KMS-11 (cell line): Measurements from ENCODE around the gene REXO4.

Experiments
- H2AFZ ChIP-seq: fragments of 200-600 bp; sonication (generic); 2 replicates; pipeline ENCODE4 v1.6.1; 2016; ENCODE audit warnings: antibody characterized with exemption, mixed run types, low read depth
- H3K27ac ChIP-seq: fragments of 200-600 bp; sonication (generic); 2 replicates; pipeline ENCODE4 v1.6.1; 2016; ENCODE audit warnings: mild to moderate bottlenecking, mixed run types
- H3K27me3 ChIP-seq: fragments of 200-600 bp; sonication (generic); 2 replicates; pipeline ENCODE4 v1.6.1; 2017; ENCODE audit warnings: mild to moderate bottlenecking, low read depth, mixed run types, moderate library complexity; ENCODE audit not compliant: insufficient read depth
- H3K36me3 ChIP-seq: fragments of 200-600 bp; sonication (generic); 2 replicates; pipeline ENCODE4 v1.6.1; 2017; ENCODE audit warnings: mild to moderate bottlenecking, mixed run types; ENCODE audit not compliant: insufficient read depth
- H3K4me1 ChIP-seq: fragments of 200-600 bp; sonication (generic); 2 replicates; pipeline ENCODE4 v1.6.1; 2016; ENCODE audit warnings: mild to moderate bottlenecking, low read depth, mixed run types; ENCODE audit not compliant: poor library complexity, severe bottlenecking
- H3K4me2 ChIP-seq: fragments of 200-600 bp; sonication (generic); 2 replicates; pipeline ENCODE4 v1.7.0; 2016; ENCODE audit warnings: mild to moderate bottlenecking, mixed run types
- H3K4me3 ChIP-seq: fragments of 200-600 bp; sonication (generic); IDR thresholded peaks from 2 replicates; pipeline ENCODE4 v1.6.1; 2017; ENCODE audit warnings: low read depth, low read length, mixed read lengths; ENCODE audit not compliant: insufficient read depth
- H3K79me2 ChIP-seq: fragments of 200-600 bp; sonication (generic); 2 replicates; pipeline ENCODE4 v1.6.1; 2016; ENCODE audit warnings: low read depth, mixed run types; ENCODE audit not compliant: insufficient read depth
- H3K9ac ChIP-seq: fragments of 200-600 bp; sonication (generic); 2 replicates; pipeline ENCODE4 v1.6.1; 2016; ENCODE audit warnings: mild to moderate bottlenecking, mixed run types
- H4K20me1 ChIP-seq: fragments of 200-600 bp; sonication (generic); 2 replicates; pipeline ENCODE4 v1.6.1; 2016; ENCODE audit warnings: mild to moderate bottlenecking, mixed run types; ENCODE audit not compliant: insufficient read depth
- TF ChIP-seq, protein P1 (sequence below): fragments of 200-600 bp; sonication (generic); conservative IDR thresholded peaks from 2 replicates; pipeline ENCODE4 v1.6.1; 2017; ENCODE audit warnings: low read depth, mild to moderate bottlenecking, antibody characterized with exemption, low read length, moderate library complexity, mixed read lengths

The REXO4 gene

DNA sequence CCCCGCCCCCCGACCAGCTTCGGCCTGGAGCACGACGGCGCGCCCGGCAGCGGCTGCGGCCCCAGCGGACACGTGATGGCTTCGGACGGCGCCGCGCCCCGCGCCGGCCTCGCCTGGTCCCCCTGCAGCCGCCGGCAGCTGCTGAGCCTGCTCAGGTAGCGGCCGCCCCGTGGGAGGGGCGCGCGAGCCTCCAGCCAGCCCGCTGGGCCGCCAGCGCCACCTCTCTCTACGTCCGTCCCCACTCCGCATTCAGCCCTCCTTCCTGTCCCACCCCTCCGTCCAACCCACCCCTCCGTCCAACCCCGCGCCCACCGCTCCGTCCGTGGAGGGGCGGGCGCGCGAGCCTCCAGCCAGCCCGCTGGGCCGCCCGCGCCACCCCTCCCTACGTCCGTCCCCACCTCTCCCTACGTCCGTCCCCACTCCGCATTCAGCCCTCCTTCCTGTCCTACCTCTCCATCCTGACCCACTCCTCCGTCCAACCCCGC is 10.8 kb upstream of the REXO4 start:
- Histone ChIP-seq H3K27ac (no peak overlapping the region), H2AFZ (no peak overlapping the region), H3K4me3 (no peak overlapping the region), H3K4me1 (no peaks in the 10 kb centered on the region), H4K20me1 (no peaks in the 10 kb centered on the region), H3K79me2 (no peaks in the 10 kb centered on the region), H3K9ac (no peak overlapping the region), H3K36me3 (no peaks in the 10 kb centered on the region), H3K27me3 (peaks cover 69% of the 10 kb centered on the region), H3K4me2 (no peak overlapping the region)
- TF ChIP-seq, protein P1, sequence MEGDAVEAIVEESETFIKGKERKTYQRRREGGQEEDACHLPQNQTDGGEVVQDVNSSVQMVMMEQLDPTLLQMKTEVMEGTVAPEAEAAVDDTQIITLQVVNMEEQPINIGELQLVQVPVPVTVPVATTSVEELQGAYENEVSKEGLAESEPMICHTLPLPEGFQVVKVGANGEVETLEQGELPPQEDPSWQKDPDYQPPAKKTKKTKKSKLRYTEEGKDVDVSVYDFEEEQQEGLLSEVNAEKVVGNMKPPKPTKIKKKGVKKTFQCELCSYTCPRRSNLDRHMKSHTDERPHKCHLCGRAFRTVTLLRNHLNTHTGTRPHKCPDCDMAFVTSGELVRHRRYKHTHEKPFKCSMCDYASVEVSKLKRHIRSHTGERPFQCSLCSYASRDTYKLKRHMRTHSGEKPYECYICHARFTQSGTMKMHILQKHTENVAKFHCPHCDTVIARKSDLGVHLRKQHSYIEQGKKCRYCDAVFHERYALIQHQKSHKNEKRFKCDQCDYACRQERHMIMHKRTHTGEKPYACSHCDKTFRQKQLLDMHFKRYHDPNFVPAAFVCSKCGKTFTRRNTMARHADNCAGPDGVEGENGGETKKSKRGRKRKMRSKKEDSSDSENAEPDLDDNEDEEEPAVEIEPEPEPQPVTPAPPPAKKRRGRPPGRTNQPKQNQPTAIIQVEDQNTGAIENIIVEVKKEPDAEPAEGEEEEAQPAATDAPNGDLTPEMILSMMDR = no peak

DNA sequence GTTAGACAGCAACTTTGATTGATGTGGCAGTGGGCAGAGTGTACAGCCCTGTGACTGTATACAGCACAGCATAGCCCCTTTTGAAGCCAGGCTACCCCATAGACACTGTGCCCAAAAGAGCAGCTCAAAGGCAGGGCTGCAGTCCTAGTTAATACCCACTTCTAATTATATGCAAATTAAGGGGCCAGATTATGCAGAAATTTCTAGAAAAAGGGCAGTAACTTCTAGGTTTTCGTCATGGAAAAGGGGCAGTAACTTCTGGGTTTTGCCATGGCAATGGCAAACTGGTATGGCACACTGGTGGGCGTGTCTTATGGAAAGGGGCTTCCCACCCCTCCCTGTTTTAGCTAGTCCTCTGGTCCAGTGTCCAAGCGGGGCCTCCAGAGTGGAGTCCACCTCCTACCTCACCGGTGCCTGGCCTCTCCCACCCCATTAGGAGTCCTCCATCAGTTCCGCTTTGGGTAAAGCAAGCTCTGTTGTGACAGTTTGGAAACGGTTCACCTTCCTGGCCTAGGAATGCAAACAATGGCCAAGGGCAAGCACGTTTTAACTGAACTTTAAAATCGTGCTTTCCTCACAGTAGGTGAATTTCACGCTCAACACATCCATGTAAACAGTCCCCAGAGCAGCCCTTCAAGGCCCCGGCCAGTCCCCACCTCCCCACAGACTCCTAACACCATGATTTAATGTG is 10.0 kb upstream of the REXO4 start:
- TF ChIP-seq, protein P1 = no peak
- no peak overlapping the region for H3K9ac ChIP-seq
- H3K27ac ChIP-seq = no peak overlapping the region
- no peak overlapping the region for H3K4me2 ChIP-seq
- H3K4me3 ChIP-seq = no peak overlapping the region
- H2AFZ ChIP-seq = no peak overlapping the region
- H3K79me2 ChIP-seq = no peaks in the 10 kb centered on the region
- no peaks in the 10 kb centered on the region for H3K4me1 ChIP-seq
- H4K20me1 ChIP-seq = no peaks in the 10 kb centered on the region
- peaks cover 77% of the 10 kb centered on the region for H3K27me3 ChIP-seq
- no peaks in the 10 kb centered on the region for H3K36me3 ChIP-seq

DNA sequence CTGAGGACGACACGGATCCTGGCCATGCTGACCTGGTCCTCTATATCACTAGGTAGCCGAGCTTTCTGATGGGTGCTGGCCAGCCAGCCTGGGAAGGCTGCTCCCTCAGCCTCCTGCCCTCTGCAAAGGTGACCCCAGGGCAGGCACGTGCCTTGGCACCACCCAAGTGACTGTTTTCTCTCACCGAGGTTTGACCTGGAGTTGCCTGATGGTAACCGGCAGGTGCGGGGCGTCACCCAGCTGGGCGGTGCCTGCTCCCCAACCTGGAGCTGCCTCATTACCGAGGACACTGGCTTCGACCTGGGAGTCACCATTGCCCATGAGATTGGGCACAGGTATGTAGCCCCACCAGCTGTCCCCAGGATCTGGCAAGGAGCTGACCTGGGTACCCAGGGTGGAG is 8.2 kb upstream of the REXO4 start:
- no peak overlapping the region for H3K9ac ChIP-seq
- no peak overlapping the region for H3K4me3 ChIP-seq
- H3K4me1 ChIP-seq = no peaks in the 10 kb centered on the region
- no peak overlapping the region for H3K27ac ChIP-seq
- no peaks in the 10 kb centered on the region for H3K36me3 ChIP-seq
- no peak overlapping the region for H3K4me2 ChIP-seq
- no peaks in the 10 kb centered on the region for H4K20me1 ChIP-seq
- H3K27me3 ChIP-seq = peaks cover 76% of the 10 kb centered on the region
- TF ChIP-seq, protein P1 = no peak
- H2AFZ ChIP-seq = no peak overlapping the region
- no peaks in the 10 kb centered on the region for H3K79me2 ChIP-seq

DNA sequence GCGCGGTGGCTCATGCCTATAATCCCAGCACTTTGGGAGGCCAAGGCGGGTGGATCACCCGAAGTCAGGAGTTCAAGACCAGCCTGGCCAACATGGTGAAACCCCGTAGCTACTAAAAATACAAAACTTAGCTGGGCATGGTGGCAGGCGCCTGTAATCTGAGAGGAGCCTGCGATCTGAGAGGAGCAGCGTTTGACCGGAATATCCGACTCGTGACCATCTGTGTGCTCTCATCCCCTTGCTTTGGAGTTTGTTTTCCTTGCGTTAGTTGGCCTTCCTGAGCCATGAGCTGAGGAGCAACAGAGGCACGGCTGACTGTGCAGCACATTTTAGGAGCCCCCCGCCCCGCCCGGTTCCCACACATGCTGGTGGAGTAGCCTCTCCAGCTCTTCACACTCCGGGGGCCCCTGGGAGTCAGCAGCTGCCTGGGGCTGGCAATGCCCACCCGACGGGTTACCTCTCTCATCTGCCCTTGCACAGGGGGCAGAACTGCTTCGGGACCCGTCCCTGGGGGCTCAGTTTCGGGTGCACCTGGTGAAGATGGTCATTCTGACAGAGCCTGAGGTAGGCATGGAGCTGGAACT is 7.3 kb upstream of the REXO4 start:
- Histone ChIP-seq H3K4me1 (peaks cover 4% of the 10 kb centered on the region), H3K27ac (no peak overlapping the region), H4K20me1 (no peaks in the 10 kb centered on the region), H3K36me3 (no peaks in the 10 kb centered on the region), H3K4me3 (no peak overlapping the region), H2AFZ (no peak overlapping the region), H3K4me2 (no peak overlapping the region), H3K9ac (no peak overlapping the region), H3K27me3 (peaks cover 69% of the 10 kb centered on the region), H3K79me2 (no peaks in the 10 kb centered on the region)
- TF ChIP-seq, protein P1 = no peak
